GM19193 (cell line): ENCODE measurements around the gene ARHGEF10L.

Experiments
- POLR2A ChIP-seq: IDR thresholded peaks from 4 replicates; pipeline ENCODE4 v1.6.1; 2011; ENCODE audit not compliant: insufficient read depth, insufficient read length; ENCODE audit errors: extremely low read depth

The ARHGEF10L gene

DNA sequence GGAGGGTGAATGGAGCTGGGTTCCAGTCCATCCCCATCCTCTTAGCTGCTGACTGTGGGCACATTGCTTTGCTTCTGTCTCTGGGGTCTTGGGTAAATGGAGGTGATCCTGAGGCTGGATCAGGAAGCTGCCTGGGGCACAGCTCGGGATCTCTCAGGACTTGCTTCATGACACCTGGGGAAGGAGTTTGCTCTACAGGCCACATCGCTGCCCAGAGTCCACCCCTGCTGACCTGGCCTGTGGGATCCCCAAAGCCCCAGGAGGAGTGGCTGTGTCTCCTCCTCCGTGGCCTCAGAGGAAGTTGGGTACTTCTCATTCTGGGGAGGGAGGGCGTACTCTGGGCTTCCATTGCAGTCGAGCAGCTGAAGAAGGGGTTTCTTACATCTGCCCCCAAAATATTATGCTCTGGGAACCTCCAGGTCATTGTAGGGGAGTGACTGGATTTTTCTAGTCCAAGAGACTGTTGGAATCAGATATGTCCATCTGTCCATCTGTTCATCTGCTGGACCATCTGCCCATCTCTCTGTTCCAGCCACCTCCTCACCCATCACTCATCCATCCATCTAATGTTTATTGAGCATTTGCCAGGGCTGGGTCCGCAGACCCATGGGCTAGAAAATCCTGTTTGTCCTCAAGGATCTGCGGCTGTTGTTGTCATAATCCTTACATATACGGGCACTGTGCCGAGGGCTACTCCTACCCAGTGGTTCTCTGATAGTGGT lies 45.9 kb downstream of the ARHGEF10L start:
- no peak for TF ChIP-seq POLR2A

- TF ChIP-seq POLR2A = no peak
Observed at GRCh38 chr1:17586172-17586964, 46.9 kb downstream of the ARHGEF10L start.

DNA sequence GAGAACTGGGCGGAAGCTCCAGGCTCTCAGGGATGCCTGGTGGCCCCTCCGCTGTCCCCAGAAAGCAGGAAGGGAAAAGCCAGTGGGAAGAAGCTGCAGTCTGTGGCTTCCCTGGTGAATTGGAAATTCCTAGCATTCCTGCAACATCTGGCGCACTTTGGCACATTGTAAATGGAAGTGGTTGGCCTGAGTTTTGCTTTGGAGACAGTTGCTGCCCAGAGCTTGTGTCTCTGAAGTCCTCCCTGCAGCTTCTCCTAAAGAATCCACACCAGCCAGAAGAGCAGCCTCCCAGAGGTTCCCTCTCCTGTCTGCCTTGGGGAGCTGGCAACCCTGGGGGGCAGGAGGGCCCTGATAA lies 48.2 kb downstream of the ARHGEF10L start:
- no peak for TF ChIP-seq POLR2A

- TF ChIP-seq POLR2A = no peak
Observed at GRCh38 chr1:17588048-17588871, 48.8 kb downstream of the ARHGEF10L start.

DNA sequence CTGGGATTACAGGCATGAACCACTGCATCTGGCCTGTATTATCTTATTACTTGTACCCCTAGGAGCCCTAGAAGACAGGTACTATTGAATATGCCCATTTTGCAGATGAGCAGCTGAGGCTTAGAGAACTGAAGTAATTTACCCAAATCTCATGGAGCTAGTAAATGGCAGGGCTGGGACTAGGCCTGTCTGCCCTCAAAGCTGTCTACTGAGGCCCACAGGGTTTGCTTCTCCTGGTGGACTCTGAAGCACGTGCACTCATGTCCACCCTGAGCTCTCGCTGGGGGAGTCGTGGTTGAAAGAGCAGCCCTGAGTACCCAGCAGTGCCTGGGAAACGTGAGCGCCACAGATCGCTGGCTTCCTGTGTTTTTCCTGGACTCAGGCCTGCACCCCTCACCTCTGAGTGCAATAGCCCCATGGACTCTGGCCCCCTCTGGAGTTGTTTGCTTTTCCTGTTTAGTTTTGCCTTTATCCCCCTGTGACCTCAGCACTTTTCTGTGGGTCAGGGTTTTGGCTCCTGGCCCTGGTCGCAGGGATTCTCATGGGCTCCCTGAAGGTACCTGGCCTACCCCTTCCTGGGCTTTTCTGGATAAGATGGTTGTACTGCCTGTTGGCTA lies 52.4 kb downstream of the ARHGEF10L start:
- TF ChIP-seq POLR2A = no peak

GRCh38 chr1:17594026-17594425 lies 54.5 kb downstream of the ARHGEF10L start:
- TF ChIP-seq POLR2A = no peak

DNA sequence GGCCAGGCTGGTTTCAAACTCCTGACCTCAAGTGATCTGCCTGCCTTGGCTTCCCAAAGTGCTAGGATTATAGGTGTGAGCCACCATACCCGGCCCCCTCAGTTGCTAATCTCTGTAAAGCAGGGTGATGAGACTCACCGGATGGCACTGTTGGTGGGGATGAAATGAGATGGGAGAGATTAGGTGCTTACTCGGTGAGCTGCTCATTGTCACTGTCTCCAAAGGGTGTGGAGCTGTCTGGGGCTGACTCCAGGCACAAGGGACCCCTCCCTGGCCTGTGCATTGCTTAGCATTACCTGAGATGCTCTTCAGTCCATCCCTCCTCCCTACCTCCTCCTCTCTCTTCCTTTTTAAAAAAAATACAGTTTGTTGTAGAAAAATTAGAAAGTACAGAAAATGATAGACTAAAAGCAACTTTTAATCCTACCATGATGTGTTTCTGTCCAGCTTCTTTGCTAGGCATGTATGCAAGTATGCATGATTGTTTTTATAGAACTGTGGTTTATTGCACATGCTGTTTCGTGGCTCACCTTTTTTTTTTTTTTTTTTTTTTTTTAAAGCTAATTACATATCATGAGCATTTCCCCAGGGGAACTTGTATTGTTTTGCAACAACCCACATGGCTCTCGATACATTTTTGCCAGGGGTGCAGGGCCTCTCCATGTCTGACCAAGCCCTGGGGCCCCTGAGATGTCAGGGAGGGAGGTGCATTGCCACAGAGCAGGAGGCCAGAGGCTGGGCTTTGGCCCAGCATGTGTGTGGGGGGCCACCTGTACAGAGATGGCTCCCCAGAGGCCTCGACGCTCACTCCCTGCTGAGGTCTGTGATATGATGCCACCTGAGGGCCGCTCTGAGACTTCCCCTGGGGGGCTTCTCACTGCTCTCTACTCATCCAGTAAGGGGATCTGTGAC lies 55.4 kb downstream of the ARHGEF10L start:
- TF ChIP-seq POLR2A = no peak

DNA sequence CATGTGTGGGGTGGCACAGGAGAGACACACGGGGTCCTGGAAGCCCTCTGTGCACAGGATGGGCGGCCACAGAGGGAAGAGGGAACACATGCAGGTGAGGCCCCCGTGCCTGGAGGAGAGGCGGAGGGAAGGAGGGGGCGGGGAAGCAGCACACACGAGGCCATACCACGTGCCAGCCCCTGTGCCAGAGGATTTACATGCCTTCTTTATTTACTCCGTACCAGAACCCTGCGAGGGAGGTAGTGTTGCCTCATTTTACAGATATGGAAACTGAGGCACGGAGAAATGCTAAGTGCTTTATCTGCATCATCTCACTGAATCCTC lies 56.1 kb downstream of the ARHGEF10L start:
- TF ChIP-seq POLR2A = no peak

- no peak for TF ChIP-seq POLR2A
Observed at GRCh38 chr1:17596186-17596585, 56.7 kb downstream of the ARHGEF10L start.

DNA sequence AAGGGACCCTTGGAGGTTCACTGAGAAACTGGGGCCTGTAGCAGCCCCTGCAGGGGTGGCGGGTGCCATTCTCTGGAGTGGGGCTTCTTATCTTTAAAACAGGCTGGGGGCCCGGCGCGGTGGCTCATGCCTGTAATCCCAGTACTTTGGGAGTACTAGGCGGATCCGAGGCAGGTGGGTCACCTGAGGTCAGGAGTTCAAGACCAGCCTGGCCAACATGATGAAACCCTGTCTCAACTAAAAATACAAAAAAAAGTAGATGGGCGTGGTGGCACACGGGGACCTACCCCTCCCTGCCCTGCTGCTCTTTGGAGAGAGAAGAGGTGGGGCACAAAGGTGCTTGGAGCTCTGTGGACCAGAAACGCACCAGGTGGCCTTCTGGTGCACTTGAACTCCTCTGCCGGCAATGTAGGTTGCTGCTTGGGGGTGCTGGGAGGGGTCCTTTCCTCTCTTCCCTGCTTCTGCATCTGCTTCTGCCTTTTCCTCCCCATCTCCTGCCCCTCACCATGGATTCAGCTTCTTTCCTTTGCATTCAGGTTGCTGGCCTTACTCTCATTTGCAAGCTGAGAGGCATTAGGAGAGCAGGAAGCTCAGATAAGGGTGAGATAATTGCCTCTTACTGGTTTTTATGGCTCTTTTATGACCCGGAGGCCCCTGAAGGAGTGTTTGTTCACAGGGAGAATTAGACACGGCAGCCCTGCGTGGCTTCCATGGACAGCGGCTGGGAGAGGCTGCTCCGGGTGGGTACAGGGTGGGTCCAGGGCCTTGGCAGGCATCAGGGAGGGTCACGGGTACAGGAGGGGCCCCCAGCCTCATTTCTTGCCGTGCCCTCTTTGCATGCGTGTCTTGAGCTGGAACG lies 57.4 kb downstream of the ARHGEF10L start:
- no peak for TF ChIP-seq POLR2A

- no peak for TF ChIP-seq POLR2A
Observed at GRCh38 chr1:17597651-17598050, 58.2 kb downstream of the ARHGEF10L start.

- no peak for TF ChIP-seq POLR2A
Observed at GRCh38 chr1:17598251-17598650, 58.8 kb downstream of the ARHGEF10L start.

DNA sequence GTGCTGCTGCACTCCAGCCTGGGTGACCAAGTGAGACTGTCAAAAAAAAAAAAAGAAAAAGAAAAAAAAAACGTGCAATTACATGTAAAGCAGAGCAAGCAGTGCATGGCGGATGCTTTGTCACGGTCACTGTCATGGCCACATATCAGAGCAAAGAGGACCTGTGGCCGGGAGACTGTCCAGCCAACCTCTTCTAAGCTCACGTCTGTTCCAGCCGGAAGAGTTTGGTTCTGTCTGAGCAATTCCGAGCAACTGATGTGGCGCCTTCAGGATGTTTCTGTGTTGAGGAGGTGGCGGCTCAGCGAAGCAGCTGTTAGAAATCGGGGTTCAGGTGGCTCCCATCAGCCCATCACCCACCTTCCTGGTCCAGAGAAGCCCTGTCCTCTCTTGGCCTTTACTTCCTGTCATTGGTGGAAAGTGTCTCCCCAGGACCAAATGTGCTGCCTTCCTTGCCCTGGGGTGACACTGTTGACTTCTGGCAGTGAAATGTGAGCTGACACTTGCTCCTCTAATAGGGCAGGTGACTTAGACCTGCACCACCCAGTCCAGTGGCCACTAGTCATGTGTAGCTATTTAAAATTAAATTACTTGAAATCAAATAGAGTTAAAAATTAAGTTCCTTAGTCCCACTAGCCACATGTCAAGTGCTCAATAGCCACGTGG lies 59.9 kb downstream of the ARHGEF10L start:
- TF ChIP-seq POLR2A = no peak
